Nephron (organoid): ENCODE results near the gene CDH20.
A peak's percentile ranks its signal among the peaks of the same experiment; 100 is the strongest.

Experiments
- H3K27ac Mint-ChIP-seq, 3 experiments: 2 replicates each; pipeline ENCODE4 v1.8.0; 2020; ENCODE audit warnings: mixed read lengths in 3 of 3, mild to moderate bottlenecking in 2 of 3, moderate library complexity in 1 of 3
- H3K27me3 Mint-ChIP-seq: 2 replicates; pipeline ENCODE4 v1.8.0; 2021; ENCODE audit warnings: low read depth, mild to moderate bottlenecking, moderate library complexity, mixed read lengths
- H3K36me3 Mint-ChIP-seq: 2 replicates; pipeline ENCODE4 v1.8.0; 2020; ENCODE audit warnings: low read depth, mixed read lengths
- H3K4me1 Mint-ChIP-seq: 2 replicates; pipeline ENCODE4 v1.8.0; 2020; ENCODE audit warnings: mixed read lengths
- H3K4me3 Mint-ChIP-seq, 3 experiments: 2 replicates each; pipeline ENCODE4 v1.8.0; 2020; ENCODE audit warnings: mild to moderate bottlenecking in 3 of 3, mixed read lengths in 3 of 3, moderate library complexity in 2 of 3
- H3K9me3 Mint-ChIP-seq: 2 replicates; pipeline ENCODE4 v1.8.0; 2020; ENCODE audit warnings: mixed read lengths
- CTCF ChIP-seq, 3 experiments: fragments of 200-600 bp; sonication (generic); IDR thresholded peaks; one replicate each; pipeline ENCODE4 v1.5.0; 2021; ENCODE audit warnings: antibody characterized with exemption in 3 of 3; ENCODE audit not compliant: unreplicated experiment in 3 of 3

CDH20 gene

DNA sequence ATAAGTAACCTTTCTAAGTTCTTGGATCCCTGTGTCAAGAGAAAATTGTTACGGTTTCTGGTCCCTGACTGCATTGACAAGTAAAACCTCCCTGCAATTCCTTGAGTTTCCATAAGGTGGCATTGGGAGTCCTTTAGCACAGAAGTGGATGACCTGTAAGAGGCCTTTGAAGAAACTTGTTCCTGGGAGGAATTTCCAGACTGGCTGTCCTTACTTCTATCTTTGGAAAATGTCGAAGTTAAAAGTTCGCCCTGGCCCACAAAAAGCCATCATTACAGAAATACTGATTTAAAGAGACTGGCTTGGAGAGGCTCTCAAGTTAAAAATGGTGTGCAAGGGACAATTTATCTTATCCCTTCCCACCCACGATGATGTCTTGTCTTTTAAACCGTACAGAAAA, 218.4 kb downstream of the CDH20 start:
- Mint-ChIP-seq H3K27me3 (peaks cover 8% of the 10 kb centered on the region), H3K36me3 (no peaks in the 10 kb centered on the region), H3K9me3 (no peaks in the 10 kb centered on the region), H3K27ac (peak overlapping the region in 1 of 3 experiments; percentile 44), H3K4me3 (no peak overlapping the region), H3K4me1 (peaks cover 5% of the 10 kb centered on the region)
- peak; percentile 80 to 83 (median 81) for TF ChIP-seq CTCF (IDR thresholded peaks at IDR 0.05; ENCODE audit: unreplicated experiment in 3 of 3)

DNA sequence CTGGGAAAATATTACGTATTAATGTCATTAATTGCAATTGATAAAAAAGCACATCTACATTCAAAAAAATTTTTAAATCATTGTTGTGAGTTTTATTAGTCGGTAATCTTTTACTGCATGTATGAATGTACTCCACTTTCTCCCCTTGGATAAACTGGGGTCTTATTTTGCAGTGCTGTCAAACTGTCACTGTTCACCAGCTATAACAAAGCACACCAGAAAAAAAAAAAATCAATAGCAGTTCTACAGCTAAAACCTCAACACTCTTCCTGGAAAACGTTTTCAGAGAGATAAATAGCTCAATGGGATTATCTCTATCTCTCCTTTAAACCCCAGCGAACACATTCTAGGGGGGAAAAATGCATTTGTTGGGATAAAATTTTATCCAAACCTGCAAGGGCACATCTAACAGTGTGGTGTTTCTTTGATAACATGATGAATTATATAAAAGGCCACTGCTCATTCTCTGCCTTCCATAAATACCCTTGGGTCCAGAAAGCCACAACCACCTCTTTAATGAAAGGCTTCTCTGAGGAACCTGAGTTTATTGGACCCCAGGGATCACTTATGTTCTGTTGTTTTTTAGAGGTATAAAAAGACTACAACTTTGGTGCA, 219.9 kb downstream of the CDH20 start:
- H3K4me1 Mint-ChIP-seq = peaks cover 5% of the 10 kb centered on the region
- TF ChIP-seq CTCF (IDR thresholded peaks at IDR 0.05; ENCODE audit: unreplicated experiment in 3 of 3) = no peak
- H3K9me3 Mint-ChIP-seq = no peaks in the 10 kb centered on the region
- no peak overlapping the region for H3K4me3 Mint-ChIP-seq
- H3K27ac Mint-ChIP-seq = no peak overlapping the region
- H3K27me3 Mint-ChIP-seq = peaks cover 8% of the 10 kb centered on the region
- H3K36me3 Mint-ChIP-seq = no peaks in the 10 kb centered on the region

DNA sequence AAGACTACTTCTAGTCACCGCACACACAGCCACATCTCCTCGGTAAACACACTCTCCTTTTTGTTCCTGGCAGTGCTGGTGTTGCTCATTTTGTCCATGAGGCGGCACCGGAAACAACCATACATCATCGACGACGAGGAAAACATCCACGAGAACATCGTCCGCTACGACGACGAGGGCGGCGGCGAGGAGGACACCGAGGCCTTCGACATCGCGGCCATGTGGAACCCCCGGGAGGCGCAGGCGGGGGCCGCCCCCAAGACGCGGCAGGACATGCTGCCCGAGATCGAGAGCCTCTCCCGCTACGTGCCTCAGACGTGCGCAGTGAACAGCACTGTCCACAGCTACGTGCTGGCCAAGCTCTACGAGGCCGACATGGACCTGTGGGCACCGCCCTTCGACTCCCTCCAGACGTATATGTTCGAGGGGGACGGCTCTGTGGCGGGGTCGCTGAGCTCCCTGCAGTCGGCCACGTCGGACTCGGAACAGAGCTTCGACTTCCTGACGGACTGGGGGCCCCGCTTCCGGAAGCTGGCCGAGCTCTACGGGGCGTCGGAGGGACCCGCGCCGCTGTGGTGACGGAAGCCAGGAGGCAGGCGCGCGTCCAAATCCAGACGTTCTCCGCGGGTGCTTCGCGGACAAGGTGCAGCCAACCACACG, 221.0 kb downstream of the CDH20 start:
- Mint-ChIP-seq H3K4me3 (no peak overlapping the region), H3K36me3 (no peaks in the 10 kb centered on the region), H3K27ac (no peak overlapping the region)

GRCh38 chr18:61554946-61555361, 221.7 kb downstream of the CDH20 start:
- Mint-ChIP-seq H3K4me3 (no peak overlapping the region), H3K27ac (no peak overlapping the region), H3K9me3 (peaks cover 8% of the 10 kb centered on the region), H3K4me1 (peaks cover 5% of the 10 kb centered on the region), H3K27me3 (peaks cover 3% of the 10 kb centered on the region), H3K36me3 (no peaks in the 10 kb centered on the region)
- no peak for TF ChIP-seq CTCF (IDR thresholded peaks at IDR 0.05; ENCODE audit: unreplicated experiment in 3 of 3)

More for the DNA sequence above, 221.0 kb downstream of the CDH20 start:
- TF ChIP-seq CTCF (IDR thresholded peaks at IDR 0.05; ENCODE audit: unreplicated experiment in 3 of 3) = no peak
- H3K9me3 Mint-ChIP-seq = peaks cover 3% of the 10 kb centered on the region
- H3K27me3 Mint-ChIP-seq = peaks cover 8% of the 10 kb centered on the region
- H3K4me1 Mint-ChIP-seq = peaks cover 5% of the 10 kb centered on the region

- no peak for TF ChIP-seq CTCF (IDR thresholded peaks at IDR 0.05; ENCODE audit: unreplicated experiment in 3 of 3)
- no peak overlapping the region for H3K27ac Mint-ChIP-seq
- no peak overlapping the region for H3K4me3 Mint-ChIP-seq
- no peaks in the 10 kb centered on the region for H3K27me3 Mint-ChIP-seq
- H3K36me3 Mint-ChIP-seq = no peaks in the 10 kb centered on the region
- peaks cover 4% of the 10 kb centered on the region for H3K4me1 Mint-ChIP-seq
- peaks cover 15% of the 10 kb centered on the region for H3K9me3 Mint-ChIP-seq
These were observed 223.1 kb downstream of the CDH20 start for GRCh38 chr18:61556316-61556715.

- Mint-ChIP-seq H3K27ac (no peak overlapping the region), H3K27me3 (no peaks in the 10 kb centered on the region), H3K4me3 (no peak overlapping the region), H3K4me1 (no peaks in the 10 kb centered on the region), H3K9me3 (peaks cover 16% of the 10 kb centered on the region), H3K36me3 (no peaks in the 10 kb centered on the region)
- TF ChIP-seq CTCF (IDR thresholded peaks at IDR 0.05; ENCODE audit: unreplicated experiment in 3 of 3) = no peak
These were observed 223.6 kb downstream of the CDH20 start for GRCh38 chr18:61556862-61557261.
